Transverse colon (tissue), 4 donors: ENCODE measurements around the gene LAMTOR1.

ENCODE experiments used
- CTCF ChIP-seq, 5 experiments: fragments of 200-600 bp in 3 of 5; fragments of 450-650 bp in 2 of 5; sonication (generic) in 3 of 5; IDR thresholded peaks; 1 replicate in 2 of 5; 2 replicates in 3 of 5; pipeline ENCODE4 v1.5.1; 2016 to 2017; ENCODE audit warnings: antibody characterized with exemption in 5 of 5, inconsistent platforms in 3 of 5, mild to moderate bottlenecking in 2 of 5, moderate library complexity in 1 of 5
- POLR2AphosphoS5 ChIP-seq, 3 donors: sonication (generic); formaldehyde crosslinking; IDR thresholded peaks; one replicate each; pipeline ENCODE4 v1.6.1; 2016; ENCODE audit warnings: antibody characterized with exemption in 3 of 3

GRCh38 chr11:72123117-72123653 lies 20.1 kb upstream of the LAMTOR1 start:
- TF ChIP-seq CTCF (IDR thresholded peaks at IDR 0.05) (no peak), POLR2AphosphoS5 (IDR thresholded peaks at IDR 0.05) (no peak)
